ENCODE data around the gene TMEM151B.

Gene TMEM151B

GRCh38 chr6:44233567-44234100, 36.6 kb upstream of the TMEM151B start:
- no peak for DNase-seq

GRCh38 chr6:44234101-44235025, 35.9 kb upstream of the TMEM151B start:
- peak; percentile 13 for DNase-seq

GRCh38 chr6:44235269-44235668, 35.0 kb upstream of the TMEM151B start:
- DNase-seq: no peak

- DNase-seq: no peak
These were observed 34.2 kb upstream of the TMEM151B start for GRCh38 chr6:44235891-44236516.

- peak; percentile 49 for DNase-seq
These were observed 33.0 kb upstream of the TMEM151B start for GRCh38 chr6:44237021-44237812.

GRCh38 chr6:44237813-44238433, 32.3 kb upstream of the TMEM151B start:
- peak; percentile 18 for DNase-seq

GRCh38 chr6:44238687-44239350, 31.4 kb upstream of the TMEM151B start:
- DNase-seq: no peak

GRCh38 chr6:44243345-44243744, 26.9 kb upstream of the TMEM151B start:
- DNase-seq: no peak

GRCh38 chr6:44245391-44245911, 24.8 kb upstream of the TMEM151B start:
- DNase-seq: no peak

- DNase-seq: no peak
These were observed 24.2 kb upstream of the TMEM151B start for GRCh38 chr6:44245912-44246662.

GRCh38 chr6:44246663-44247337, 23.4 kb upstream of the TMEM151B start, which contains the start of gene HSP90AB1:
Gene HSP90AB1 (plus strand): TSS chr6:44247101. CDS start chr6:44248630, 1,529 bp downstream.
- peak; percentile 94 for DNase-seq

GRCh38 chr6:44247338-44248302, 22.6 kb upstream of the TMEM151B start:
- DNase-seq: no peak

GRCh38 chr6:44248579-44248978, 21.7 kb upstream of the TMEM151B start:
- DNase-seq: no peak

- DNase-seq: no peak
These were observed 21.0 kb upstream of the TMEM151B start for GRCh38 chr6:44249082-44249748.

- DNase-seq: no peak
These were observed 20.1 kb upstream of the TMEM151B start for GRCh38 chr6:44250067-44250717.

GRCh38 chr6:44250718-44251123, 19.5 kb upstream of the TMEM151B start:
- no peak for DNase-seq

GRCh38 chr6:44251576-44252524, 18.4 kb upstream of the TMEM151B start:
- DNase-seq: no peak
